22Rv1 (cell line): Measurements from ENCODE around the gene COL27A1.

Source experiments
- ZFX ChIP-seq: fragments of 450-650 bp; IDR thresholded peaks from 2 replicates; pipeline ENCODE4 v1.6.1; 2017; ENCODE audit warnings: antibody characterized with exemption, borderline replicate concordance
- TF ChIP-seq, protein P1 (sequence below): fragments of 450-650 bp; IDR thresholded peaks from 2 replicates; pipeline ENCODE4 v1.5.1; 2017; ENCODE audit warnings: mild to moderate bottlenecking

DNA sequence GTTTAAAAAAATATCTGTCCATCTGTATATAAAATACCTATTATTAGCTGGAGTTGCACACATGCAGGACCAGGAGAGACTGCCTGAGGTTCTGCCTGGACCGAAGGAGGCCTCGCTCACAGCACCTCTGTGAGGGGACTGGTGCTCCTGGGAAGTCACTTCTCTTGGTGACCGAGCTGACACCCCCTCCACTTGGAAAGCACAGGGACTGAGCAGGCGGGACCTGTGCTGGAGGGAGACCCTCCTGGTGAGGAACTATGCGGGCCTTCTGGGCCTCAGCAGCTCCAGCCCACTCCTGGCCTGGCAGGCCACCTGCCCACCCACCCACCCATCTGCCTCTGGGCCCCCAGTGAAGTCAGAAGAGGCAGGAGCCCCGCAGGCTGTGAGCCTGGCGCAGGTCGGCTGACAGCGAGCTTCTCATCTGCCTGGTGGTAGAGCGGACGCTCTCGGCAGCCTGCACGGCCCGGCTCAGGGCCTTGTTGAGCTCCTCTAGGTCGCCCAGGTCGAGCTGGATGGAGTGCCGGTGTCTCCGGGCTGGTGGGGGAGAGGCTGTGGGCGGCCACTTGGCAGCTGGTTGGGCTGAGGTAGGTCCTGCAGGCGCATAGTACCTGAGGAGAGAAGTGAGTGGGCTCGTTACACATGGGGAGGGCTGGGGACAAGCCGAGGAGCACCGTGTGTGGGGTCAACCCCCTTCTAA lies 181.5 kb downstream of the COL27A1 start:
- TF ChIP-seq, protein P1, sequence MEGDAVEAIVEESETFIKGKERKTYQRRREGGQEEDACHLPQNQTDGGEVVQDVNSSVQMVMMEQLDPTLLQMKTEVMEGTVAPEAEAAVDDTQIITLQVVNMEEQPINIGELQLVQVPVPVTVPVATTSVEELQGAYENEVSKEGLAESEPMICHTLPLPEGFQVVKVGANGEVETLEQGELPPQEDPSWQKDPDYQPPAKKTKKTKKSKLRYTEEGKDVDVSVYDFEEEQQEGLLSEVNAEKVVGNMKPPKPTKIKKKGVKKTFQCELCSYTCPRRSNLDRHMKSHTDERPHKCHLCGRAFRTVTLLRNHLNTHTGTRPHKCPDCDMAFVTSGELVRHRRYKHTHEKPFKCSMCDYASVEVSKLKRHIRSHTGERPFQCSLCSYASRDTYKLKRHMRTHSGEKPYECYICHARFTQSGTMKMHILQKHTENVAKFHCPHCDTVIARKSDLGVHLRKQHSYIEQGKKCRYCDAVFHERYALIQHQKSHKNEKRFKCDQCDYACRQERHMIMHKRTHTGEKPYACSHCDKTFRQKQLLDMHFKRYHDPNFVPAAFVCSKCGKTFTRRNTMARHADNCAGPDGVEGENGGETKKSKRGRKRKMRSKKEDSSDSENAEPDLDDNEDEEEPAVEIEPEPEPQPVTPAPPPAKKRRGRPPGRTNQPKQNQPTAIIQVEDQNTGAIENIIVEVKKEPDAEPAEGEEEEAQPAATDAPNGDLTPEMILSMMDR: no peak
- no peak for TF ChIP-seq ZFX
